HCT116 (cell line): ENCODE measurements around the gene DEPDC4. TPM values are rescaled to one million over a fixed set of nuclear protein-coding genes. Genes with fewer than 3 reads are reported as not detected.

Experiments
- ATAC-seq: fragments of 200-7000 bp; cut with Tn5 transposase; 2 replicates; pipeline ENCODE4 v1.9.1; 2020; ENCODE audit warnings: mild to moderate bottlenecking, moderate library complexity
- BruUV-seq: library from RNA; stranded (reverse); fragments of 400-500 nt; replicated peaks from 2 replicates; lab custom pipeline; 2021; lab: Mats Ljungman, UMichigan
- CTCF ChIA-PET: fragments of 300-600 bp; sonication (Branson Sonifier 250); formaldehyde crosslinking; loops from one replicate; lab custom pipeline; 2021; ENCODE audit warnings: antibody characterized with exemption; lab: Charles Lee
- POLR2A ChIA-PET: fragments of 300-600, 350-600 bp; sonication (Branson Sonifier 250); formaldehyde crosslinking; loops from one replicate; lab custom pipeline; 2021; ENCODE audit warnings: antibody characterized with exemption; lab: Charles Lee
- RAD21 ChIA-PET, 2 experiments: fragments of 300-600 bp; sonication (Branson Sonifier 250); formaldehyde crosslinking; loops; one replicate each; lab custom pipeline; 2023; ENCODE audit warnings: low total read pairs in 2 of 2; ENCODE audit not compliant: uncharacterized antibody in 2 of 2, unreplicated experiment in 2 of 2, low non-redundant PET in 1 of 2; lab: Charles Lee
- DNase-seq: peaks from one replicate; pipeline ENCODE4 v3.0.0-alpha.2; 2010; ENCODE audit warnings: low read depth, low spot score
- H2AFZ ChIP-seq: fragments of 200-600 bp; shearing (Covaris generic), sonication (generic); 2 replicates; pipeline ENCODE4 v1.6.1; 2017; ENCODE audit warnings: low read depth, mixed run types, mixed read lengths, antibody characterized with exemption, low read length; ENCODE audit not compliant: poor library complexity, severe bottlenecking
- H3K27ac ChIP-seq: 2 replicates; pipeline ENCODE4 v1.5.1; 2012; ENCODE audit warnings: low read depth, low read length
- H3K27me3 ChIP-seq: fragments of 200-600 bp; sonication (generic); 2 replicates; pipeline ENCODE4 v1.6.1; 2016; ENCODE audit warnings: mixed run types, low read length, mixed read lengths; ENCODE audit not compliant: insufficient read depth
- H3K36me3 ChIP-seq, 2 experiments: fragments of 200-500 bp in 1 of 2; fragments of 200-600 bp in 1 of 2; sonication (Bioruptor generic) in 1 of 2; sonication (generic) in 1 of 2; 2 replicates each; pipeline versions ENCODE4 v1.5.1 to v1.6.1; 2014 to 2016; ENCODE audit warnings: low read length in 2 of 2, inconsistent platforms in 1 of 2, mixed read lengths in 1 of 2, mixed run types in 1 of 2; ENCODE audit not compliant: insufficient read depth in 2 of 2, control insufficient read depth in 1 of 2
- H3K4me1 ChIP-seq, 2 experiments: fragments of 200-600 bp in 1 of 2; sonication (generic) in 1 of 2; 2 replicates each; pipeline versions ENCODE4 v1.5.1 to v1.6.1; 2012 to 2017; ENCODE audit warnings: low read length in 2 of 2, inconsistent platforms in 1 of 2, mild to moderate bottlenecking in 1 of 2, mixed read lengths in 1 of 2, mixed run types in 1 of 2, moderate library complexity in 1 of 2; ENCODE audit not compliant: insufficient read depth in 2 of 2, control insufficient read depth in 1 of 2
- H3K4me2 ChIP-seq: fragments of 200-600 bp; sonication (generic); 2 replicates; pipeline ENCODE4 v1.6.1; 2017; ENCODE audit warnings: mixed run types, low read length, mixed read lengths
- H3K4me3 ChIP-seq, 2 experiments: fragments of 200-600 bp in 1 of 2; sonication (generic) in 1 of 2; replicated peaks in 1 of 2; 2 replicates each; pipeline ENCODE4 v1.5.1; 2011 to 2016; ENCODE audit warnings: low read length in 2 of 2, control low read depth in 1 of 2, low read depth in 1 of 2, mild to moderate bottlenecking in 1 of 2, mixed read lengths in 1 of 2, mixed run types in 1 of 2
- H3K79me2 ChIP-seq: fragments of 200-600 bp; sonication (generic); 2 replicates; pipeline ENCODE4 v1.6.1; 2017; ENCODE audit warnings: mild to moderate bottlenecking, mixed run types, low read length, moderate library complexity, mixed read lengths; ENCODE audit not compliant: insufficient read depth
- H3K9ac ChIP-seq: fragments of 200-600 bp; sonication (generic); 2 replicates; pipeline ENCODE4 v1.6.1; 2016; ENCODE audit warnings: low read length, mixed read lengths
- H3K9me2 ChIP-seq: fragments of 200-600 bp; sonication (generic), shearing (Covaris generic); 2 replicates; pipeline ENCODE4 v1.6.1; 2017; ENCODE audit warnings: mixed run types, mild to moderate bottlenecking, moderate library complexity; ENCODE audit not compliant: insufficient read depth
- H3K9me3 ChIP-seq, 2 experiments: fragments of 200-500 bp in 1 of 2; fragments of 200-600 bp in 1 of 2; sonication (Bioruptor generic) in 1 of 2; sonication (generic) in 1 of 2; 2 replicates each; pipeline ENCODE4 v1.6.1; 2014 to 2017; ENCODE audit warnings: low read length in 2 of 2, mixed read lengths in 2 of 2, inconsistent platforms in 1 of 2, low read depth in 1 of 2, mild to moderate bottlenecking in 1 of 2, mixed run types in 1 of 2, moderate library complexity in 1 of 2; ENCODE audit not compliant: control insufficient read depth in 1 of 2, insufficient read depth in 1 of 2
- H4K20me1 ChIP-seq: fragments of 200-600 bp; sonication (generic), shearing (Covaris generic); 2 replicates; pipeline ENCODE4 v1.6.1; 2017; ENCODE audit warnings: mixed run types, mild to moderate bottlenecking, moderate library complexity; ENCODE audit not compliant: insufficient read depth
- ATF3 ChIP-seq: IDR thresholded peaks from 2 replicates; pipeline ENCODE4 v1.6.1; 2012
- CEBPB ChIP-seq: IDR thresholded peaks from 2 replicates; pipeline ENCODE4 v1.6.1; 2012; ENCODE audit warnings: low read depth
- CTCF ChIP-seq, 3 experiments: fragments of 200-600 bp in 1 of 3; sonication (generic) in 1 of 3; IDR thresholded peaks in 2 of 3; conservative IDR thresholded peaks in 1 of 3; 2 replicates each; pipeline ENCODE4 v1.5.1; 2012 to 2017; ENCODE audit warnings: low read depth in 2 of 3, low read length in 2 of 3, antibody characterized with exemption in 1 of 3, borderline replicate concordance in 1 of 3, control low read depth in 1 of 3, mild to moderate bottlenecking in 1 of 3, mixed read lengths in 1 of 3, mixed run types in 1 of 3, moderate library complexity in 1 of 3; ENCODE audit not compliant: insufficient read depth in 1 of 3
- EZH2 ChIP-seq: fragments of 200-600 bp; sonication (generic); IDR thresholded peaks from 2 replicates; pipeline ENCODE4 v1.6.1; 2017; ENCODE audit warnings: antibody characterized with exemption, mixed run types
- EZH2phosphoT487 ChIP-seq: fragments of 200-600 bp; IDR thresholded peaks from 2 replicates; pipeline ENCODE4 v1.6.1; 2018; ENCODE audit warnings: antibody characterized with exemption, borderline replicate concordance
- MAX ChIP-seq: IDR thresholded peaks from 2 replicates; pipeline ENCODE4 v1.6.1; 2012
- POLR2A ChIP-seq: IDR thresholded peaks from 2 replicates; pipeline ENCODE4 v1.7.0; 2011; ENCODE audit warnings: borderline replicate concordance; ENCODE audit not compliant: insufficient read depth, insufficient read length; ENCODE audit errors: extremely low read depth
- RAD21 ChIP-seq: IDR thresholded peaks from 2 replicates; pipeline ENCODE4 v1.6.1; 2012; ENCODE audit warnings: low read depth, mild to moderate bottlenecking
- SP1 ChIP-seq: IDR thresholded peaks from 2 replicates; pipeline ENCODE4 v1.6.1; 2012; ENCODE audit warnings: low read depth
- SRF ChIP-seq: IDR thresholded peaks from 2 replicates; pipeline ENCODE4 v1.6.1; 2012; ENCODE audit warnings: low read depth
- TCF7L2 ChIP-seq: IDR thresholded peaks from 2 replicates; pipeline ENCODE4 v1.7.0; 2011; ENCODE audit warnings: borderline replicate concordance, inconsistent platforms; ENCODE audit not compliant: insufficient read depth, insufficient read length; ENCODE audit errors: extremely low read depth
- YY1 ChIP-seq: IDR thresholded peaks from 2 replicates; pipeline ENCODE4 v1.6.1; 2011; ENCODE audit warnings: low read length, low read depth, moderate library complexity, mild to moderate bottlenecking; ENCODE audit not compliant: insufficient replicate concordance; ENCODE audit errors: extremely low read depth
- ZBTB33 ChIP-seq: IDR thresholded peaks from 2 replicates; pipeline ENCODE4 v1.6.1; 2011; ENCODE audit warnings: mild to moderate bottlenecking, low read length, moderate library complexity; ENCODE audit not compliant: insufficient replicate concordance; ENCODE audit errors: extremely low read depth
- ZFX ChIP-seq: fragments of 450-650 bp; IDR thresholded peaks from 2 replicates; pipeline ENCODE4 v1.6.1; 2017
- intact Hi-C: fragments of 100-400 bp; cut with micrococcal nuclease; formaldehyde crosslinking; loops from 2 replicates; pipeline ENCODE4 v1.10.0; 2022
- total RNA-seq: library from RNA; stranded (reverse); gene quantifications from one replicate; pipeline ENCODE4 v1.2.1, GENCODE V29; 2021; ENCODE audit not compliant: unreplicated experiment

Gene DEPDC4
- total RNA-seq, 1 experiment from 2014 or later = 3.4 TPM

- H3K36me3 ChIP-seq = peaks cover 0 to 2% of the 10 kb centered on the region in 2 experiments; a peak in 1 of 4 replicates
- no peaks in the 10 kb centered on the region; the same call in 1 of the 2 replicates for H3K79me2 ChIP-seq
- no peak overlapping the region for H3K27ac ChIP-seq
- no peaks in the 10 kb centered on the region for H3K27me3 ChIP-seq
- ChIA-PET RAD21 (no interaction called here), POLR2A (no interaction called here), CTCF (no interaction called here)
- no TSS peak for BruUV-seq
- intact Hi-C loops = no loop called here
- no peaks in the 10 kb centered on the region for H3K4me1 ChIP-seq
- no peaks in the 10 kb centered on the region for H3K9me3 ChIP-seq
- H3K9me2 ChIP-seq = no peaks in the 10 kb centered on the region
- DNase-seq = no peak
- H4K20me1 ChIP-seq = no peaks in the 10 kb centered on the region
- no peak overlapping the region for H3K4me2 ChIP-seq
- H3K9ac ChIP-seq = no peak overlapping the region
- no peak overlapping the region for H2AFZ ChIP-seq
- no peak overlapping the region for H3K4me3 ChIP-seq
- TF ChIP-seq SRF (no peak), EZH2phosphoT487 (no peak), SP1 (no peak), CTCF (IDR thresholded peaks at IDR 0.05 in 2 of 3, conservative IDR thresholded peaks at IDR 0.05 in 1 of 3; ENCODE audit: borderline replicate concordance in 1 of 3, insufficient read depth in 1 of 3, low read depth in 2 of 3, low read length in 2 of 3) (no peak), ZBTB33 (no peak), POLR2A (no peak), MAX (no peak), EZH2 (no peak), ATF3 (no peak), ZFX (no peak), YY1 (no peak), TCF7L2 (no peak), CEBPB (no peak), RAD21 (no peak)
- no peak for ATAC-seq
Observed at GRCh38 chr12:100303831-100304230, 37.0 kb upstream of the DEPDC4 start.
